ENCODE data around the gene MTCP1. TPM values are rescaled to one million over a fixed set of nuclear protein-coding genes. Genes with fewer than 3 reads are reported as not detected.

MTCP1 gene
- polyA plus RNA-seq, 3 donors from 2014 or later = 28.8 to 55.6 (median 33.0) TPM

- Mint-ChIP-seq H3K9me3 (no peaks in the 10 kb centered on the region), H3K27me3 (ENCODE audit: low read depth in 3 of 3) (peaks cover 0 to 3% (median 0%) of the 10 kb centered on the region in 3 donors), H3K4me3 (no peak overlapping the region), H3K36me3 (no peaks in the 10 kb centered on the region), H3K4me1 (peaks cover 2 to 6% of the 10 kb centered on the region in 2 donors), H3K27ac (no peak overlapping the region)
- no peak for DNase-seq
These were observed 24.7 kb downstream of the MTCP1 start for GRCh38 chrX:155046129-155046810.

DNA sequence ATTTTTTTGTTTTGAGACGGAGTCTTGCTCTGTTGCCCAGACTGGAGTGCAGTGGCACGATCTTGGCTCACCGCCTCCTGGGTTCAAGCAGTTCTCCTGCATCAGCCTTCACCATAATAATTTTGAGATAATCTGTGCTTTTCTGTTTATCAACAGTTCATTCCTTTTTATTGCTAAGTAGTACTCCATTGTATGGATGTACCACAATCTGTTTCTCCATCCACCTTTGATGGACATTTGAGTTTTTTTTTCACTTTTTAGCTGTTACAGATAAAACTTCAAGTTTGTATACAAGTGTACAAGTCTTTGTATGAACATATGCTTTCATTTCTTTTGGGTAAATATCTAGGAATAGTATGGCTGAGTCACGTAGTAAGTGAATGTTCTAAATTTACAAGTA lies 35.2 kb downstream of the MTCP1 start:
- Mint-ChIP-seq H3K27ac (no peak overlapping the region), H3K9me3 (peaks cover 0 to 2% (median 0%) of the 10 kb centered on the region in 6 donors), H3K4me1 (peaks cover 1 to 7% of the 10 kb centered on the region in 2 donors), H3K4me3 (no peak overlapping the region), H3K27me3 (ENCODE audit: low read depth in 3 of 3) (no peaks in the 10 kb centered on the region), H3K36me3 (peaks cover 4 to 22% (median 12%) of the 10 kb centered on the region in 3 donors)
- DNase-seq = no peak

DNA sequence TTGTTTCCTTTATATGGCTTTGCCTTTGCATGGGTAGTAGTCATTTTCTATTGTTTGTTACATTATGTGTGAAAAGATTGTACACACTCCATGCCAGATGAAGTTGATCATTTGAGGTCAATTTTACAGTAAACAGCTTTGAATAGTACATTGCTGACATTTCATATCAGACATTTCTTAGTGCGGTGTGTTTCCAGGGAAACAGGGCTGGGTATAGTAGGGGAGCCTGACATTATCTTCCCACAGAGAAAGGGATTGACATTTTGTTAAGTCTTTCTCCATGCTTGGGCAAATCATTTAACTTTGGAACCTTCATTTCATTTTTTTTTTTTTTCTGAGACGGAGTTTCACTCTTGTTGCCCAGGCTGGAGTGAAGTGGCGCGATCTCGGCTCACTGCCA lies 39.3 kb downstream of the MTCP1 start:
- no peak overlapping the region for H3K4me3 Mint-ChIP-seq

DNA sequence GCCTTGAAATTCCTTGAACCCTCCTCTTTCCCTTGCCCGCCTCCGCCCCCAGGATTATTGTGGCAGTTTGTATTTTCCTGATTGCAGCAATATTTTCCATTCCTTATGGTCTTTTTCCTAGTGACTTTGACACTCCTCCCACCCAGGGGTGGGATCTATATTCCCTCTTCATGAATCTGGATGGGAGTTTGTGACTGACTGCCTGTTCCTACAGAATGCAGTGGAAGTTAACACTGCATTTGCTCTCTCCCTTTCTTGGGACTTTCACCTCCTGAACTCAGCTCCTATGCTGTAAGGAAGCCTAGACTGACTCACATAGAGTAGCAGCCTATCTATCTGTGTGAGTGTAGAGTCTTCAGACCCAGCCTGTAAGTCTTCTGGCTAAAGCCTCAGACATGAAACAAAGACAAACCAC lies 42.1 kb downstream of the MTCP1 start:
- Mint-ChIP-seq H3K4me3 (peak overlapping the region in 2 of 5 donors; percentile 26 to 60), H3K27me3 (ENCODE audit: low read depth in 3 of 3) (peaks cover 8 to 15% (median 8%) of the 10 kb centered on the region in 3 donors), H3K36me3 (no peaks in the 10 kb centered on the region), H3K9me3 (no peaks in the 10 kb centered on the region), H3K4me1 (peaks cover 16 to 18% of the 10 kb centered on the region in 2 donors), H3K27ac (peak overlapping the region; percentile 24 to 98 (median 96))
- DNase-seq = no peak

More for the DNA sequence above, 39.3 kb downstream of the MTCP1 start:
- H3K27me3 Mint-ChIP-seq (ENCODE audit: low read depth in 3 of 3) = peaks cover 5 to 7% (median 5%) of the 10 kb centered on the region in 3 donors
- peaks cover 13 to 18% of the 10 kb centered on the region in 2 donors for H3K4me1 Mint-ChIP-seq
- no peak for DNase-seq
- no peak overlapping the region for H3K27ac Mint-ChIP-seq
- peaks cover 4 to 18% (median 12%) of the 10 kb centered on the region in 3 donors for H3K36me3 Mint-ChIP-seq
- H3K9me3 Mint-ChIP-seq = no peaks in the 10 kb centered on the region

GRCh38 chrX:155028129-155028528 lies 42.8 kb downstream of the MTCP1 start:
- Mint-ChIP-seq H3K27me3 (ENCODE audit: low read depth in 3 of 3) (peaks cover 8 to 16% (median 11%) of the 10 kb centered on the region in 3 donors), H3K9me3 (no peaks in the 10 kb centered on the region), H3K36me3 (no peaks in the 10 kb centered on the region), H3K27ac (peak overlapping the region; percentile 96 to 98 (median 98)), H3K4me1 (peaks cover 16 to 18% of the 10 kb centered on the region in 2 donors), H3K4me3 (peak overlapping the region; percentile 86 to 94 (median 89))
- no peak for DNase-seq

DNA sequence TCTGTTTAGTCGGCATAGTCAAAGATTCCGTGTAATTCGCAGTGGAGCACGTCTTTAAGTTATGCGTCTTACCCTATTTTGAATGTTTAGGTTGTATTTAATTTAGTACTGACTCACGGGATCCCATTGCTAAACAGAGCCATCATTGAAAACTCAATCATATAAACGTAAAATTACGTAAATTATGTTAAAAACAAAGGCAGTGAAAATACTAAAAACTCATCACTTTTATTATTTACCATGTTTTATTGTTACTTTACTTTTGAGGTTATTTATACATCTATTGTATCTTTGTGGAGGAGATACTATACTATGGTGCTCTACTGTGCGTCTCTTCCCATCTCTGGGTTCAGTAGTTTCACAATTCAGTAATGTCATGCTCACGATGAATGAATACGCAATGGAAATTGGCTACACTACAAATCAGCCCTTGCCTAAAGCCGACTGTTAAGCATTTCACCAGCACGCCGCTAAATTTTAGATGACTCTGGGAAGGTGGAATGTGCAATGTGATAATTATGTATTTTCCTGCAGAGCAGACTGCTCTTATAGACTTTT lies 43.3 kb downstream of the MTCP1 start:
- Mint-ChIP-seq H3K4me1 (peaks cover 16 to 18% of the 10 kb centered on the region in 2 donors), H3K27ac (peak overlapping the region; percentile 96 to 98 (median 98))

GRCh38 chrX:155026727-155027508 lies 44.0 kb downstream of the MTCP1 start, which contains the start of gene FUNDC2:
Gene FUNDC2 (plus strand): TSS chrX:155026844. CDS start chrX:155026939, 95 bp downstream.
- peak; percentile 92 to 96 (median 94) for DNase-seq
- peaks cover 8 to 18% (median 12%) of the 10 kb centered on the region in 3 donors for H3K27me3 Mint-ChIP-seq (ENCODE audit: low read depth in 3 of 3)
- peak within 1 kb of the TSS; percentile 96 to 98 (median 98) for H3K27ac Mint-ChIP-seq
- H3K36me3 Mint-ChIP-seq = no peaks in the 10 kb centered on the region
- peak within 1 kb of the TSS; percentile 86 to 94 (median 89) for H3K4me3 Mint-ChIP-seq
- no peaks in the 10 kb centered on the region for H3K9me3 Mint-ChIP-seq
- H3K4me1 Mint-ChIP-seq = peaks cover 16 to 18% of the 10 kb centered on the region in 2 donors

More for the DNA sequence above, 43.3 kb downstream of the MTCP1 start:
- Mint-ChIP-seq H3K27me3 (ENCODE audit: low read depth in 3 of 3) (peaks cover 8 to 16% (median 12%) of the 10 kb centered on the region in 3 donors), H3K4me3 (peak overlapping the region; percentile 86 to 94 (median 89)), H3K9me3 (no peaks in the 10 kb centered on the region), H3K36me3 (no peaks in the 10 kb centered on the region)
- peak; percentile 26 to 38 (median 37) for DNase-seq

- DNase-seq = no peak
- H3K4me1 Mint-ChIP-seq = peaks cover 16 to 18% of the 10 kb centered on the region in 2 donors
- no peaks in the 10 kb centered on the region for H3K36me3 Mint-ChIP-seq
- no peaks in the 10 kb centered on the region for H3K9me3 Mint-ChIP-seq
- H3K27me3 Mint-ChIP-seq (ENCODE audit: low read depth in 3 of 3) = peaks cover 8 to 18% (median 12%) of the 10 kb centered on the region in 3 donors
- peak overlapping the region; percentile 76 to 86 (median 79) for H3K4me3 Mint-ChIP-seq
- H3K27ac Mint-ChIP-seq = peak overlapping the region; percentile 83 to 98 (median 92)
These were observed 44.6 kb downstream of the MTCP1 start for GRCh38 chrX:155026420-155026726.

- H3K4me3 Mint-ChIP-seq = peak overlapping the region in 1 of 5 donors; percentile 34
- H3K4me1 Mint-ChIP-seq = peaks cover 14 to 18% of the 10 kb centered on the region in 2 donors
- H3K27ac Mint-ChIP-seq = peak overlapping the region in 2 of 6 donors; percentile 71 to 72
- no peaks in the 10 kb centered on the region for H3K9me3 Mint-ChIP-seq
- no peaks in the 10 kb centered on the region for H3K36me3 Mint-ChIP-seq
- no peak for DNase-seq
- H3K27me3 Mint-ChIP-seq (ENCODE audit: low read depth in 3 of 3) = peaks cover 9 to 18% (median 17%) of the 10 kb centered on the region in 3 donors
These were observed 46.8 kb downstream of the MTCP1 start for GRCh38 chrX:155023907-155024833.

GRCh38 chrX:155022585-155022984 lies 48.4 kb downstream of the MTCP1 start, which contains the start of gene F8:
Gene F8 (minus strand): TSS chrX:155022723. CDS start chrX:155022552, 171 bp downstream.
- Mint-ChIP-seq H3K4me3 (no peak within 1 kb of the TSS), H3K27ac (peak within 1 kb of the TSS in 1 of 6 donors; percentile 72)
- DNase-seq = no peak

GRCh38 chrX:155020591-155020990 lies 50.3 kb downstream of the MTCP1 start:
- Mint-ChIP-seq H3K4me1 (no peaks in the 10 kb centered on the region), H3K27me3 (ENCODE audit: low read depth in 3 of 3) (peaks cover 1 to 10% (median 9%) of the 10 kb centered on the region in 3 donors), H3K4me3 (no peak overlapping the region), H3K27ac (no peak overlapping the region), H3K9me3 (no peaks in the 10 kb centered on the region), H3K36me3 (no peaks in the 10 kb centered on the region)
- no peak for DNase-seq

More at GRCh38 chrX:155022585-155022984, 48.4 kb downstream of the MTCP1 start, which contains the start of gene F8:
- peaks cover 2% of the 10 kb centered on the region in 2 donors for H3K4me1 Mint-ChIP-seq
- H3K27me3 Mint-ChIP-seq (ENCODE audit: low read depth in 3 of 3) = peaks cover 9 to 17% (median 17%) of the 10 kb centered on the region in 3 donors
- H3K9me3 Mint-ChIP-seq = no peaks in the 10 kb centered on the region
- no peaks in the 10 kb centered on the region for H3K36me3 Mint-ChIP-seq

Measured in immature natural killer cell (primary cell).